PFSK-1 (cell line): Measurements from ENCODE around the gene MGAT4A.

ENCODE experiments used
- POLR2AphosphoS5 ChIP-seq: IDR thresholded peaks from 2 replicates; pipeline ENCODE4 v1.6.1; 2012; ENCODE audit warnings: low read depth, mild to moderate bottlenecking, control low read depth, low read length, moderate library complexity
- REST ChIP-seq, 2 experiments: IDR thresholded peaks; 2 replicates each; pipeline versions ENCODE4 v1.6.1 to v1.8.0; 2011 to 2012; ENCODE audit warnings: low read depth in 2 of 2, low read length in 2 of 2, control low read depth in 1 of 2, inconsistent platforms in 1 of 2, mild to moderate bottlenecking in 1 of 2, moderate library complexity in 1 of 2; ENCODE audit not compliant: insufficient read depth in 1 of 2
- SIN3A ChIP-seq: IDR thresholded peaks from 2 replicates; pipeline ENCODE4 v1.6.1; 2012; ENCODE audit warnings: mild to moderate bottlenecking, low read length, moderate library complexity, borderline replicate concordance; ENCODE audit not compliant: insufficient read depth
- TAF1 ChIP-seq: IDR thresholded peaks from 2 replicates; pipeline ENCODE4 v1.6.1; 2012; ENCODE audit warnings: low read length, control low read depth, borderline replicate concordance; ENCODE audit not compliant: insufficient read depth

- TF ChIP-seq POLR2AphosphoS5 (no peak), TAF1 (no peak), SIN3A (no peak), REST (IDR thresholded peaks at IDR 0.05; ENCODE audit: insufficient read depth in 1 of 2, low read depth in 2 of 2, low read length in 2 of 2) (no peak)
Measured at GRCh38 chr2:98701230-98701629, 29.7 kb downstream of the MGAT4A start.
